ENCODE measurements around the gene THBD.

Gene THBD

GRCh38 chr20:23049201-23050075 is at the start of gene THBD:
THBD (minus strand) TSS chr20:23049672; CDS start chr20:23049504, 168 bp downstream.
- DNase-seq, result peak; percentile 17

GRCh38 chr20:23097636-23098580 is 48.4 kb upstream of the THBD start:
- DNase-seq, result no peak

GRCh38 chr20:23096986-23097520 is 47.6 kb upstream of the THBD start:
- DNase-seq, result no peak

- DNase-seq, result no peak
Measured at GRCh38 chr20:23096097-23096496, 46.6 kb upstream of the THBD start.

- no peak for DNase-seq
Measured at GRCh38 chr20:23095499-23095898, 46.0 kb upstream of the THBD start.

- DNase-seq, result no peak
Measured at GRCh38 chr20:23094927-23095326, 45.5 kb upstream of the THBD start.

- DNase-seq, result no peak
Measured at GRCh38 chr20:23094213-23094896, 44.9 kb upstream of the THBD start.

GRCh38 chr20:23093613-23094012 is 44.1 kb upstream of the THBD start:
- DNase-seq, result no peak

GRCh38 chr20:23092861-23093495 is 43.5 kb upstream of the THBD start:
- no peak for DNase-seq

- DNase-seq, result no peak
Measured at GRCh38 chr20:23092384-23092756, 42.9 kb upstream of the THBD start.

GRCh38 chr20:23091721-23092383 is 42.4 kb upstream of the THBD start:
- no peak for DNase-seq

- no peak for DNase-seq
Measured at GRCh38 chr20:23090878-23091277, 41.4 kb upstream of the THBD start.

GRCh38 chr20:23090147-23090546 is 40.7 kb upstream of the THBD start:
- no peak for DNase-seq

- no peak for DNase-seq
Measured at GRCh38 chr20:23088866-23089265, 39.4 kb upstream of the THBD start.

GRCh38 chr20:23087587-23088251 is 38.2 kb upstream of the THBD start:
- DNase-seq, result peak; percentile 31

- DNase-seq, result no peak
Measured at GRCh38 chr20:23086931-23087411, 37.5 kb upstream of the THBD start.

- no peak for DNase-seq
Measured at GRCh38 chr20:23086056-23086566, 36.6 kb upstream of the THBD start, which contains the start of gene CD93. CD93 (minus strand) TSS chr20:23086324; CDS start chr20:23086192, 132 bp downstream.

- DNase-seq, result no peak
Measured at GRCh38 chr20:23085436-23086055, 36.1 kb upstream of the THBD start.

GRCh38 chr20:23084845-23085365 is 35.4 kb upstream of the THBD start:
- no peak for DNase-seq

All from hematopoietic multipotent progenitor cell treated with erythropoietin and hydrocortisone succinate and interleukin-3 and kit ligand, for 8 days (in vitro differentiated cells).